Endodermal cell (in vitro differentiated cells): ENCODE data around the gene RCAN1. TPM values are rescaled to one million over a fixed set of nuclear protein-coding genes. Genes with fewer than 3 reads are reported as not detected.

Experiments used
- DNase-seq: peaks from one replicate; pipeline ENCODE4 v3.0.0-alpha.2; 2017
- H3K27ac ChIP-seq: 2 replicates; pipeline ENCODE4 v1.5.1; 2013; ENCODE audit warnings: mild to moderate bottlenecking, low read depth, low read length, moderate library complexity
- H3K27me3 ChIP-seq: 2 replicates; pipeline ENCODE4 v1.6.1; 2013; ENCODE audit warnings: mild to moderate bottlenecking, low read length, moderate library complexity; ENCODE audit not compliant: insufficient read depth, control insufficient read depth, poor library complexity, severe bottlenecking
- H3K36me3 ChIP-seq: 2 replicates; pipeline ENCODE4 v1.7.0; 2013; ENCODE audit warnings: mild to moderate bottlenecking, low read length, moderate library complexity; ENCODE audit not compliant: control insufficient read depth, insufficient read depth
- H3K4me1 ChIP-seq: one replicate; pipeline ENCODE4 v1.7.0; 2013; ENCODE audit warnings: low read length; ENCODE audit not compliant: control insufficient read depth, insufficient read depth
- H3K4me3 ChIP-seq: 2 replicates; pipeline ENCODE4 v1.5.1; 2013; ENCODE audit warnings: mild to moderate bottlenecking, low read length, moderate library complexity
- H3K9ac ChIP-seq: 2 replicates; pipeline ENCODE4 v1.6.1; 2013; ENCODE audit warnings: mild to moderate bottlenecking, low read length, moderate library complexity; ENCODE audit not compliant: poor library complexity, severe bottlenecking; ENCODE audit errors: extremely low read depth
- H3K9me3 ChIP-seq: 2 replicates; pipeline ENCODE4 v1.6.1; 2013; ENCODE audit warnings: mild to moderate bottlenecking, low read length, moderate library complexity; ENCODE audit not compliant: control insufficient read depth
- H3K27ac Mint-ChIP-seq: 2 replicates; pipeline ENCODE4 v1.8.0; 2020; ENCODE audit warnings: mixed read lengths
- H3K27me3 Mint-ChIP-seq: 2 replicates; pipeline ENCODE4 v1.8.0; 2021; ENCODE audit warnings: mild to moderate bottlenecking, mixed read lengths; ENCODE audit not compliant: insufficient read depth
- H3K36me3 Mint-ChIP-seq: 2 replicates; pipeline ENCODE4 v1.8.0; 2020; ENCODE audit warnings: low read depth, mixed read lengths
- H3K4me1 Mint-ChIP-seq: 2 replicates; pipeline ENCODE4 v1.8.0; 2020; ENCODE audit warnings: mixed read lengths
- H3K4me3 Mint-ChIP-seq: 2 replicates; pipeline ENCODE4 v1.8.0; 2020; ENCODE audit warnings: mild to moderate bottlenecking, moderate library complexity, mixed read lengths
- H3K9me3 Mint-ChIP-seq: 2 replicates; pipeline ENCODE4 v1.8.0; 2020; ENCODE audit warnings: mild to moderate bottlenecking, mixed read lengths
- WGBS, 2 experiments: methylation state at CpG; one replicate each; pipeline versions ENCODE4 v1.1.5 to v1.1.7; 2013; ENCODE audit warnings: missing lambda C conversion rate in 2 of 2, mixed read lengths in 1 of 2; ENCODE audit not compliant: insufficient coverage in 1 of 2, insufficient read length in 1 of 2; 5-methylcytosine and 5-hydroxymethylcytosine counted together
- total RNA-seq, 2 donors: library from RNA; stranded (reverse); fragmentation: NEBNext Ultra II Directional in 1 of 2; extraction: Animal tissue kit (Norgen Biotek cat#: 25700) in 1 of 2; gene quantifications; 2 replicates in 1 of 2; 3 replicates in 1 of 2; pipeline ENCODE4 v1.2.1, GENCODE V29; 2021
- TF ChIP-seq, protein P1 (sequence below): fragments of 200-600 bp; sonication (generic); conservative IDR thresholded peaks from 2 replicates; pipeline ENCODE4 v1.5.0; 2021; ENCODE audit warnings: antibody characterized with exemption, mild to moderate bottlenecking

The RCAN1 gene
- total RNA-seq, 2 donors from 2014 or later = 6.1 to 6.7 TPM

DNA sequence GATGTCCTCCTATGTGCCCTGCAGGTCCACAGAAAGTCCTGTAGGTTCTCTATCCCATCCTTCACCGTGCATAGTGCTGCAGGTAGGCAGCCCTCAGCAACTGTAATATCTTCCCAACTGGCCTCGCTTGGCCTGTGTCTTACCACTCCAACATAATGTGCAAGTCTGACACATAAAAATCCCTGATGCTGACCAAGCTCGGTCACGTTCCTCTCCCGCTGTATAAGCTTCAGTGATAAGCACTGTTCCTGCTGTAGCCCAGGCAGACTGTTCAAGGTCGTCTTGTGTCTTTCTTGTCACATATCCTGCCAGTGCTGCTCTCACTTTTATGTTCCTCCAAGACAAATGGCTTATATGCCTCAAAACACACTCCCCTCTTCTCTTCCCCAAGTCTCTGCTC is 83.5 kb downstream of the RCAN1 start:
- Histone ChIP-seq H3K27me3 (no peaks in the 10 kb centered on the region), H3K4me1 (peaks cover 5% of the 10 kb centered on the region), H3K36me3 (no peaks in the 10 kb centered on the region), H3K9me3 (no peaks in the 10 kb centered on the region), H3K27ac (no peak overlapping the region), H3K4me3 (no peak overlapping the region), H3K9ac (no peak overlapping the region)
- no peak overlapping the region for H3K4me3 Mint-ChIP-seq
- TF ChIP-seq, protein P1, sequence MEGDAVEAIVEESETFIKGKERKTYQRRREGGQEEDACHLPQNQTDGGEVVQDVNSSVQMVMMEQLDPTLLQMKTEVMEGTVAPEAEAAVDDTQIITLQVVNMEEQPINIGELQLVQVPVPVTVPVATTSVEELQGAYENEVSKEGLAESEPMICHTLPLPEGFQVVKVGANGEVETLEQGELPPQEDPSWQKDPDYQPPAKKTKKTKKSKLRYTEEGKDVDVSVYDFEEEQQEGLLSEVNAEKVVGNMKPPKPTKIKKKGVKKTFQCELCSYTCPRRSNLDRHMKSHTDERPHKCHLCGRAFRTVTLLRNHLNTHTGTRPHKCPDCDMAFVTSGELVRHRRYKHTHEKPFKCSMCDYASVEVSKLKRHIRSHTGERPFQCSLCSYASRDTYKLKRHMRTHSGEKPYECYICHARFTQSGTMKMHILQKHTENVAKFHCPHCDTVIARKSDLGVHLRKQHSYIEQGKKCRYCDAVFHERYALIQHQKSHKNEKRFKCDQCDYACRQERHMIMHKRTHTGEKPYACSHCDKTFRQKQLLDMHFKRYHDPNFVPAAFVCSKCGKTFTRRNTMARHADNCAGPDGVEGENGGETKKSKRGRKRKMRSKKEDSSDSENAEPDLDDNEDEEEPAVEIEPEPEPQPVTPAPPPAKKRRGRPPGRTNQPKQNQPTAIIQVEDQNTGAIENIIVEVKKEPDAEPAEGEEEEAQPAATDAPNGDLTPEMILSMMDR = no peak
- WGBS, 2 experiments = 90 to 93% methylated on average over 6 of the region's 6 CpGs
- peaks cover 2% of the 10 kb centered on the region for H3K9me3 Mint-ChIP-seq
- peaks cover 6% of the 10 kb centered on the region for H3K4me1 Mint-ChIP-seq
- no peak overlapping the region for H3K27ac Mint-ChIP-seq
- DNase-seq = no peak
- H3K27me3 Mint-ChIP-seq = peaks cover 3% of the 10 kb centered on the region
- no peaks in the 10 kb centered on the region for H3K36me3 Mint-ChIP-seq

DNA sequence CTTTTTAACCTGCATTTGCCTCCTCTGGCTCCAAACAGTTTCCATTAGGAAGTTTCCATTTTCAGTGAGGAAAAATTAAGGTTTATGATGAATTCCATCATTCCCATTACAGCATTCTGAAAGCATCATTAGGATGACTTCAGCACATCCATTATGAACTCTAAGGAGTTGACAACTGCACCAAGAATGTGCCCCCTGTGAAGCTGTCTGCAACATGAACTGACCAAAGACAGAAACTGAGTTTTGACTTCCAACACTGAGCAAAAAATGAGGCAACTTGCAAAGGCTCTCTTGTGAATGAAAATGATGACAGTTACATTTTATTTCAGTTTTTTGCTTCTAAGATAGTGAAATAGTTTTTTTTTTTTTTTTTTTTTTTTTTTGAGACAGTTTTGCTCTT is 84.7 kb downstream of the RCAN1 start:
- no peaks in the 10 kb centered on the region for H3K36me3 ChIP-seq
- no peak for DNase-seq
- H3K4me1 ChIP-seq = peaks cover 8% of the 10 kb centered on the region
- Mint-ChIP-seq H3K4me1 (peaks cover 10% of the 10 kb centered on the region), H3K27me3 (peaks cover 4% of the 10 kb centered on the region), H3K4me3 (no peak overlapping the region), H3K9me3 (peaks cover 2% of the 10 kb centered on the region), H3K36me3 (no peaks in the 10 kb centered on the region), H3K27ac (no peak overlapping the region)
- no peak overlapping the region for H3K4me3 ChIP-seq
- H3K27me3 ChIP-seq = no peaks in the 10 kb centered on the region
- H3K9me3 ChIP-seq = no peaks in the 10 kb centered on the region
- no peak overlapping the region for H3K9ac ChIP-seq
- TF ChIP-seq, protein P1 = no peak
- H3K27ac ChIP-seq = no peak overlapping the region

DNA sequence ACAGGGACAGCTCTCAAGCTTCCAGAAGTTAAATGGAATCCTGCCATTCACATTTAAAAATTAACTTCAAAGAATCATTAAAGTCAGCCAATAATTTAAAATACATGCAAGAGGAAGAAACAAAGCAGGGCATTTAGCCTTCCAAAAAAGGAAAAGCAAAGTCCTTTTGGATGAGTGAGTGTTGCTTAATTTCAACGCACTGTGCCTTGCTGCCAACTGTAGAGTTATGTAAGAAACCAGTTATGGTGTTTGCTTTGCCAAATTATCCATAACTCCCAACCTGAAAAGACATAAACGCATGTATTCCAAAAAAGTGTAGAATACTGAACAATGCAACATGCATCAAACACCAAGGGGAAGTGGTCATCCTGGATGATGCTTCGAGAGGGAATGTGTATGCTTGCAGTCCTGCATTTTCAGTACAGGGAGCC is 86.8 kb downstream of the RCAN1 start:
- H3K9ac ChIP-seq = no peak overlapping the region
- DNase-seq = no peak
- H3K9me3 ChIP-seq = no peaks in the 10 kb centered on the region
- H3K27me3 Mint-ChIP-seq = peaks cover 9% of the 10 kb centered on the region
- H3K27me3 ChIP-seq = no peaks in the 10 kb centered on the region
- H3K36me3 ChIP-seq = no peaks in the 10 kb centered on the region
- peaks cover 20% of the 10 kb centered on the region for H3K4me1 Mint-ChIP-seq
- WGBS, 2 experiments = 90 to 100% methylated on average over 2 to 3 of the region's 3 CpGs
- no peak overlapping the region for H3K4me3 ChIP-seq
- H3K4me3 Mint-ChIP-seq = no peak overlapping the region
- H3K4me1 ChIP-seq = peaks cover 15% of the 10 kb centered on the region
- H3K27ac Mint-ChIP-seq = no peak overlapping the region
- no peak overlapping the region for H3K27ac ChIP-seq
- H3K36me3 Mint-ChIP-seq = no peaks in the 10 kb centered on the region
- TF ChIP-seq, protein P1 = no peak
- H3K9me3 Mint-ChIP-seq = peaks cover 2% of the 10 kb centered on the region
